Omental fat pad (tissue), 4 donors: ENCODE measurements around the gene GHRHR. TPM values are rescaled to one million over a fixed set of nuclear protein-coding genes. Genes with fewer than 3 reads are reported as not detected.
A peak's percentile ranks its signal among the peaks of the same experiment; 100 is the strongest.

Source experiments
- ATAC-seq: fragments of 150-250 bp; one replicate; pipeline ENCODE4 v1.9.1; 2016; ENCODE audit warnings: mild to moderate bottlenecking, moderate library complexity; ENCODE audit not compliant: low FRiP score
- DNase-seq: peaks from one replicate; pipeline ENCODE4 v3.0.0-alpha.2; 2019; ENCODE audit warnings: low spot score
- total RNA-seq, 4 donors: library from RNA; depleted of rRNA; stranded (reverse); fragments of >200 nt; gene quantifications; one replicate each; pipeline ENCODE4 v1.1.0, GENCODE V29; 2016
- TF ChIP-seq, protein P1 (sequence below), 3 donors: fragments of 450-650 bp; IDR thresholded peaks; one replicate each; pipeline ENCODE4 v1.5.1; 2016 to 2017; ENCODE audit warnings: antibody characterized with exemption in 3 of 3, mild to moderate bottlenecking in 3 of 3, moderate library complexity in 2 of 3

The GHRHR gene
- total RNA-seq, 4 donors from 2014 or later, result not detected

DNA sequence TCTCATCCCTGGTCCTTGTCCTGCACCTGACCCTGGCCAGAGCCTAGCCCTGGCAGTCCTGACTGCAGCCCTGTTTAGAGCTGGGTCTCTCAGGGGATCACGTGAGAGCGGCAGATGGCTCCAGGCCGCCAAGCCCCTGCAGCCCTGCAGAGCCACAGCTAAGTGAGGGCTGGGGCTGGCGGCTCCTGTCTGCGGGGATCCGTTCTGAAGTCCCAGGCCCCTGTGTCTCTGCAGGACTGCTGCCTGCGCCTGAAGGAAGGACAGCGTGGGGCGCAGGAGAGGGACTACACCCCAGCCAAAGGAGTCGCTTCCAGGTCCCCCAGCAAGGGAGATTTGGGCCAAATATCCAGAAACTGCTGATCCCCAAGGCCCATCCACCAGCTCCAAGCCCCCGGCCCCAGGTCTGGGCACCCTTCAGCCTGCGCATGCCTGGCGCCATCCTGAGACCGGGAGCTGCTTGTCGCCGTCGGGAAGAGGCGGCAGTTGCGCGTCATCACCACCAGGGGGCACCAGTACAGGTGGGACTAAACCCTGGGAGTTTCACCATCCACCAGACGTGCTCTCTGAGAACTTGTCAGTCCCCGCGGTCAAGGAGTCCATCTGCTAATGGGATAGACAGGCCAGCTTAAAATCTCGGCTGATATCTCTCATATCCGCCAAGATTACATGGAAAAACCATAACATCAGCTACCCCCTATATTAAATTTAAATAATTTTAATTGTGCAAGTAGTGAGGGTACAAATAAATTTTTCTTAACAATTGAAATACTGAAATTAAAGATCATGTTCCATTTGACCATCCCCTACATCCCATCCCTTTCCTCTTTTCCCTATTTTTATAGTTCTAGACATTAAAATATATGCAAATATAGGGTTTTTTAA lies 25.1 kb upstream of the GHRHR start:
- DNase-seq (peak; percentile 63), ATAC-seq (peak; percentile 75)
- TF ChIP-seq, protein P1, sequence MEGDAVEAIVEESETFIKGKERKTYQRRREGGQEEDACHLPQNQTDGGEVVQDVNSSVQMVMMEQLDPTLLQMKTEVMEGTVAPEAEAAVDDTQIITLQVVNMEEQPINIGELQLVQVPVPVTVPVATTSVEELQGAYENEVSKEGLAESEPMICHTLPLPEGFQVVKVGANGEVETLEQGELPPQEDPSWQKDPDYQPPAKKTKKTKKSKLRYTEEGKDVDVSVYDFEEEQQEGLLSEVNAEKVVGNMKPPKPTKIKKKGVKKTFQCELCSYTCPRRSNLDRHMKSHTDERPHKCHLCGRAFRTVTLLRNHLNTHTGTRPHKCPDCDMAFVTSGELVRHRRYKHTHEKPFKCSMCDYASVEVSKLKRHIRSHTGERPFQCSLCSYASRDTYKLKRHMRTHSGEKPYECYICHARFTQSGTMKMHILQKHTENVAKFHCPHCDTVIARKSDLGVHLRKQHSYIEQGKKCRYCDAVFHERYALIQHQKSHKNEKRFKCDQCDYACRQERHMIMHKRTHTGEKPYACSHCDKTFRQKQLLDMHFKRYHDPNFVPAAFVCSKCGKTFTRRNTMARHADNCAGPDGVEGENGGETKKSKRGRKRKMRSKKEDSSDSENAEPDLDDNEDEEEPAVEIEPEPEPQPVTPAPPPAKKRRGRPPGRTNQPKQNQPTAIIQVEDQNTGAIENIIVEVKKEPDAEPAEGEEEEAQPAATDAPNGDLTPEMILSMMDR (IDR thresholded peaks at IDR 0.05), result peak in 2 of 3 donors; percentile 40 to 42

DNA sequence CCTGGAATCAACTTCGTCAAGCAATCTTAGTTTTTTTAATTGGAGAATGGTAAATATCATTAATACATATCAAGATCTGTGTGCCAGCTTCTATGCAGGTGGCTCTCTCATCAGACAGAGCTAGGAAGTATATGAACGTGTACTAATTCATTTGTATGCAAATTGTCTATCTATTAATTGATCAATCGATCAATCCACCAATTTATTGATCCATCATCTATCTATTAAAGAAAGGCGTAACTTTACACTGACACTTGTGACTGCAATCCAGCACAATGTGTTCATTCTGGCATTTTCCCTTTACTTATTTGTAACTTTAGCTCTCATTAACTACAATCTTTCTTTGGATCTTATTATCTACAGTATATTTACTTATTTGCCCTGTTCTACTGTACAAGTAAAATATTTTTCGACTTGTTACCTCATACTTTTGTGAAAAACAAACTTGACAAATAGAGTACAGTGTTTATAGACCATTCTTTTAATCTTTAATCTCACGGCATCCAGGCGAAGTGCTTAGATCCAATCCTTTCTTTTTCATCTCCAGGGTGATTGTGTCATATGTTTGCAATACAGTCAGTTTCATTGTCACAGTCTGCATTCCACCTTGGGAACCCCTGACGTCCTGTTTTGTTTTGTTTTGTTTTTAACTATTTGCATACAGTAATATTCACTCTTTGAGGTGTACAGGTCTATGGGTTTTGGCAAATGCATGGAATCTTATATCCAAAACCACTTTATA lies 22.0 kb upstream of the GHRHR start:
- ATAC-seq (no peak), DNase-seq (no peak)
- TF ChIP-seq, protein P1 (IDR thresholded peaks at IDR 0.05), result no peak

DNA sequence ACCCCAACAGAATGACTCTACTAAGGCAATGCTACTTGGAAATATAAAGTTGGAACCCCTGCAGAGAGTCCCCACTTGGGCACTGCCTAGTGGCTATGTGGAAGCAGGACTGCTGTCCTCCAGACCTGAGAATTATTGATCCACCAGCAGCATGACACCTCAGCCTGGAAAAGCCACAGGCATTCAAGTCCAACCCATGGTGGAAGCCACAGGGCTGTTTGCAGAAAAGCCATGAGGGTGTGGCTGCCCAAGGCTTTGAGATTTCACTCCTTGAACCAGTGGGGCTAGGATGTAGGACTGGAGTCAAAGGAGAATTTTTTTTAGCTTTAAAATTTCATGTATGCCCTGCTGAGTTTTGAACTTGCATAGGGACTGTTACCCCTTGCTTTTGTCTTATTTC lies 13.6 kb upstream of the GHRHR start:
- ATAC-seq (no peak), DNase-seq (no peak)
- TF ChIP-seq, protein P1 (IDR thresholded peaks at IDR 0.05), result no peak

DNA sequence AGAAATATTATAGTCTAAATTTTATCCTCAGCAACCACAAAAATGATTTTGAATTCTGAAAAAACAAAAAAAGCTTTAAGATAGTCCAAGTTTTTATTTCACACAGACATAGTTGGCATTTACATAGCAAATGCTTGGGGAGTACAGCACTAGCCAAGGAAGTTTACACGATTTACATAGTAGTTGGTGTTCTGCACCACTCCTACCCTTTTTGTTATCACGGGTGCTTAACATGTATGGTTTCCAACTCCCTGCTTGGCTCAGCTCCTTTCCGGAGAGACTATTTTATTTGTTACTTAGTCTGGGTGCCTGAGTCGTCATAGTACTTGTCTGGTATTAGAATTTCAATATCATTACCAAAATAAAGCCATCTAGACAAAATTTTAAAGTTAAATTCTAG lies 8.8 kb upstream of the GHRHR start:
- TF ChIP-seq, protein P1 (IDR thresholded peaks at IDR 0.05), result no peak
- ATAC-seq (no peak), DNase-seq (no peak)

DNA sequence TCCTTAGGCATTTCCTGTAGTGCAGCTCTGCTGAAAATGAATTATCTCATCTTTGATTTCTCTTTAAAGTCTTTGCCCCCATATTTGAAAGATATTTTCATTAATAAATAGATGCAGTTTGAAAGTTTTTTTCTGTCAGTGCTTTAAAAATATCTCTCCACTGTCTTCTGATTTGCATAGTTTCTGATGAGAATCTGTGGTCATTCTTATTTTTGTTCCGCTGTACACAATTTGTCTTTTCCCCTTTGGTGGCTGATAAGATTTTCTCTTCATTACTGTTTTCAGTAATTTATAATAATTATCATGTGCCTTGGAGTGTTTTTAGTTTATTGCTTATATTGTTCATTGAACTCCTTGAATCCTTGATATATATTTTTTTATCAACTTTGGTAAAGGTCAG lies 7.0 kb upstream of the GHRHR start:
- no peak for ATAC-seq
- DNase-seq, result no peak
- TF ChIP-seq, protein P1 (IDR thresholded peaks at IDR 0.05), result no peak

DNA sequence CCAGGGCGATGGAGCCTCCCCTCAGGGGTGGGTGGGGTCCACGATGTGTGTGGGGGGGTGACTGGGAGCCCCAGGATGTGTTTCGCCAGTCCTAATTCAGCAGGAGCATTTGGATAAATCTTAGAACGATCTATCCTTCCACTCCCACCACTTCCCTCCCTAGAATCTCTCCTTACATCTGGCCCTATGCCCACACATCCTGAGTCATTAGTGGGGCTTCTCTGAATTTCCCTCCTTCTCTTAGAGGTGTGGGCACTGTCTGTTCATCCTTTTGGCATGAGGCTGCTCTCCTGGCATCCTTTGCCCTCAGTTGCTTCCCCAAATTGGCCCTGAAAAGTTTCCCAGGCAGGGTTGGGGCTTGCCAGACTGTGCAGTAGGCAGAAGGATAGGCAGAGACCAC lies 1.6 kb downstream of the GHRHR start:
- DNase-seq (no peak), ATAC-seq (peak; percentile 79)
- TF ChIP-seq, protein P1 (IDR thresholded peaks at IDR 0.05), result no peak
